Keratinocyte (primary cell): Measurements from ENCODE around the gene EPB41L2. TPM values are rescaled to one million over a fixed set of nuclear protein-coding genes. Genes with fewer than 3 reads are reported as not detected.

Source experiments
- DNase-seq: peaks from one replicate; pipeline ENCODE4 v3.0.0-alpha.2; 2011; ENCODE audit warnings: low read depth, missing footprints, low spot score
- FAIRE-seq: peaks from 2 replicates; lab custom pipeline; 2011; peaks lifted over from hg19 to GRCh38; lab: Jason Lieb, UNC
- H2AFZ ChIP-seq: 2 replicates; pipeline ENCODE4 v1.6.0; 2012; ENCODE audit warnings: low read length, control low read depth, inconsistent platforms; ENCODE audit not compliant: control insufficient read depth
- H3K27ac ChIP-seq: 2 replicates; pipeline ENCODE4 v1.5.1; 2011; ENCODE audit warnings: low read length; ENCODE audit not compliant: control insufficient read depth, insufficient read depth
- H3K27me3 ChIP-seq: 3 replicates; pipeline ENCODE4 v1.6.0; 2011; ENCODE audit warnings: low read length; ENCODE audit not compliant: control insufficient read depth, insufficient read depth; ENCODE audit errors: extremely low read depth
- H3K36me3 ChIP-seq, 2 experiments: 2 replicates in 1 of 2; 3 replicates in 1 of 2; pipeline ENCODE4 v1.5.1; 2011; ENCODE audit warnings: low read length in 2 of 2, mild to moderate bottlenecking in 1 of 2; ENCODE audit not compliant: control insufficient read depth in 2 of 2, insufficient read depth in 2 of 2; ENCODE audit errors: extremely low read depth in 1 of 2
- H3K4me1 ChIP-seq: 3 replicates; pipeline ENCODE4 v1.5.1; 2011; ENCODE audit warnings: low read length; ENCODE audit not compliant: control insufficient read depth, insufficient read depth; ENCODE audit errors: extremely low read depth
- H3K4me2 ChIP-seq: 3 replicates; pipeline ENCODE4 v1.6.0; 2011; ENCODE audit warnings: low read depth, low read length; ENCODE audit not compliant: control insufficient read depth, insufficient read depth; ENCODE audit errors: extremely low read depth
- H3K4me3 ChIP-seq, 3 experiments: fragments of 200-600 bp in 1 of 3; sonication (generic) in 1 of 3; 2 replicates in 2 of 3; 3 replicates in 1 of 3; pipeline ENCODE4 v1.5.1; 2011 to 2016; ENCODE audit warnings: low read length in 3 of 3, mild to moderate bottlenecking in 3 of 3, control low read depth in 2 of 3, inconsistent platforms in 1 of 3, low read depth in 1 of 3, mixed read lengths in 1 of 3, mixed run types in 1 of 3, moderate library complexity in 1 of 3; ENCODE audit not compliant: control insufficient read depth in 2 of 3, insufficient read depth in 2 of 3; ENCODE audit errors: extremely low read depth in 1 of 3
- H3K79me2 ChIP-seq: 2 replicates; pipeline ENCODE4 v1.6.0; 2012; ENCODE audit warnings: low read length; ENCODE audit not compliant: control insufficient read depth, insufficient read depth
- H3K9ac ChIP-seq: 3 replicates; pipeline ENCODE4 v1.6.0; 2011; ENCODE audit warnings: low read length; ENCODE audit not compliant: control insufficient read depth, insufficient read depth; ENCODE audit errors: extremely low read depth
- H3K9me1 ChIP-seq: 3 replicates; pipeline ENCODE4 v1.6.0; 2011; ENCODE audit warnings: low read length; ENCODE audit not compliant: control insufficient read depth, insufficient read depth; ENCODE audit errors: extremely low read depth
- H3K9me3 ChIP-seq: 2 replicates; pipeline ENCODE4 v1.5.1; 2012; ENCODE audit warnings: low read depth, low read length; ENCODE audit not compliant: control insufficient read depth
- H4K20me1 ChIP-seq: 3 replicates; pipeline ENCODE4 v1.6.0; 2011; ENCODE audit warnings: low read length; ENCODE audit not compliant: control insufficient read depth, insufficient read depth; ENCODE audit errors: extremely low read depth
- EZH2 ChIP-seq: IDR thresholded peaks from one replicate; pipeline ENCODE4 v1.6.1; 2012; ENCODE audit warnings: inconsistent platforms, mild to moderate bottlenecking, low read length, moderate library complexity
- dilution Hi-C: fragments of 300-500 bp; cut with MboI; formaldehyde crosslinking; loops from one replicate; pipeline ENCODE4 v1.7.0; 2020; ENCODE audit warnings: low sequenced_read_pairs; ENCODE audit not compliant: extremely low pct_ligation_motif_present
- polyA plus RNA-seq, 5 experiments: library from polyadenylated mRNA; depleted of rRNA in 3 of 5; stranded (reverse) in 3 of 5; stranded (forward) in 1 of 5; unstranded in 1 of 5; fragments of >200 nt; gene quantifications; 1 replicate in 1 of 5; 2 replicates in 3 of 5; 3 replicates in 1 of 5; pipeline versions ENCODE4 v1.2.1 to v1.2.3, GENCODE V29; 2011 to 2012; ENCODE audit warnings: missing spikeins in 2 of 5, low read depth in 1 of 5, low replicate concordance in 1 of 5
- TF ChIP-seq, protein P1 (sequence below), 3 experiments: IDR thresholded peaks in 1 of 3; conservative IDR thresholded peaks in 1 of 3; optimal IDR thresholded peaks in 1 of 3; 2 replicates in 2 of 3; 3 replicates in 1 of 3; pipeline versions ENCODE3 to v1.5.1; 2011; ENCODE audit warnings: low read length in 3 of 3, mild to moderate bottlenecking in 3 of 3, moderate library complexity in 2 of 3, control low read depth in 1 of 3, inconsistent platforms in 1 of 3; ENCODE audit not compliant: insufficient read depth in 2 of 3; ENCODE audit errors: extremely low read depth in 1 of 3

The EPB41L2 gene
- polyA plus RNA-seq, 1 donor (not counting 4 experiments of a cell fraction or from before 2014, with no cell fraction given): 22.0 TPM

- FAIRE-seq: no peak
- no peaks in the 10 kb centered on the region for H3K36me3 ChIP-seq
- H3K9ac ChIP-seq: no peak overlapping the region
- no peaks in the 10 kb centered on the region for H3K27me3 ChIP-seq
- H3K9me1 ChIP-seq: no peaks in the 10 kb centered on the region
- dilution Hi-C loops: no loop called here
- no peak overlapping the region for H2AFZ ChIP-seq
- H3K4me1 ChIP-seq: peaks cover 17% of the 10 kb centered on the region
- TF ChIP-seq, protein P1, sequence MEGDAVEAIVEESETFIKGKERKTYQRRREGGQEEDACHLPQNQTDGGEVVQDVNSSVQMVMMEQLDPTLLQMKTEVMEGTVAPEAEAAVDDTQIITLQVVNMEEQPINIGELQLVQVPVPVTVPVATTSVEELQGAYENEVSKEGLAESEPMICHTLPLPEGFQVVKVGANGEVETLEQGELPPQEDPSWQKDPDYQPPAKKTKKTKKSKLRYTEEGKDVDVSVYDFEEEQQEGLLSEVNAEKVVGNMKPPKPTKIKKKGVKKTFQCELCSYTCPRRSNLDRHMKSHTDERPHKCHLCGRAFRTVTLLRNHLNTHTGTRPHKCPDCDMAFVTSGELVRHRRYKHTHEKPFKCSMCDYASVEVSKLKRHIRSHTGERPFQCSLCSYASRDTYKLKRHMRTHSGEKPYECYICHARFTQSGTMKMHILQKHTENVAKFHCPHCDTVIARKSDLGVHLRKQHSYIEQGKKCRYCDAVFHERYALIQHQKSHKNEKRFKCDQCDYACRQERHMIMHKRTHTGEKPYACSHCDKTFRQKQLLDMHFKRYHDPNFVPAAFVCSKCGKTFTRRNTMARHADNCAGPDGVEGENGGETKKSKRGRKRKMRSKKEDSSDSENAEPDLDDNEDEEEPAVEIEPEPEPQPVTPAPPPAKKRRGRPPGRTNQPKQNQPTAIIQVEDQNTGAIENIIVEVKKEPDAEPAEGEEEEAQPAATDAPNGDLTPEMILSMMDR (optimal IDR thresholded peaks at IDR 0.05 in 1 of 3, IDR thresholded peaks at IDR 0.05 in 1 of 3, conservative IDR thresholded peaks at IDR 0.05 in 1 of 3; ENCODE audit: extremely low read depth in 1 of 3, insufficient read depth in 2 of 3, low read length in 3 of 3): no peak
- no peak for TF ChIP-seq EZH2
- no peaks in the 10 kb centered on the region for H4K20me1 ChIP-seq
- peaks cover 4% of the 10 kb centered on the region for H3K79me2 ChIP-seq
- no peak overlapping the region for H3K27ac ChIP-seq
- H3K9me3 ChIP-seq: peaks cover 16% of the 10 kb centered on the region
- no peak overlapping the region for H3K4me3 ChIP-seq
- DNase-seq: no peak
- no peak overlapping the region for H3K4me2 ChIP-seq
These were observed 11.7 kb downstream of the EPB41L2 start for GRCh38 chr6:131051341-131051740.

GRCh38 chr6:131049608-131050007 is 13.4 kb downstream of the EPB41L2 start:
- Histone ChIP-seq H3K9me3 (peaks cover 11% of the 10 kb centered on the region), H3K9me1 (no peaks in the 10 kb centered on the region), H3K4me2 (no peak overlapping the region), H3K4me3 (no peak overlapping the region), H3K27ac (no peak overlapping the region), H3K79me2 (peaks cover 4% of the 10 kb centered on the region), H3K36me3 (no peaks in the 10 kb centered on the region), H3K4me1 (peaks cover 17% of the 10 kb centered on the region), H4K20me1 (no peaks in the 10 kb centered on the region), H3K9ac (no peak overlapping the region), H2AFZ (no peak overlapping the region), H3K27me3 (no peaks in the 10 kb centered on the region)
- dilution Hi-C loops: no loop called here
- DNase-seq (no peak), FAIRE-seq (no peak)
- TF ChIP-seq EZH2: no peak
- TF ChIP-seq, protein P1 (optimal IDR thresholded peaks at IDR 0.05 in 1 of 3, IDR thresholded peaks at IDR 0.05 in 1 of 3, conservative IDR thresholded peaks at IDR 0.05 in 1 of 3; ENCODE audit: extremely low read depth in 1 of 3, insufficient read depth in 2 of 3, low read length in 3 of 3): no peak
